GM19035 (cell line): Measurements from ENCODE around the gene ASCC1.
"Not testable (repeated sequence)": the region's sequence is repeated elsewhere in the genome, so short reads cannot be mapped to it uniquely, and the experiment has no call there.

ENCODE experiments used
- ATAC-seq: cut with Tn5 transposase; IDR thresholded peaks from one replicate; pipeline ENCODE4 v1.9.1; 2021; ENCODE audit not compliant: unreplicated experiment

ASCC1 gene

GRCh38 chr10:72249176-72249862 is 33.2 kb upstream of the ASCC1 start:
- ATAC-seq = peak; percentile 11

GRCh38 chr10:72248468-72249151 is 32.5 kb upstream of the ASCC1 start:
- peak; percentile 84 for ATAC-seq

GRCh38 chr10:72245949-72246525 is 30.0 kb upstream of the ASCC1 start:
- no peak for ATAC-seq

DNA sequence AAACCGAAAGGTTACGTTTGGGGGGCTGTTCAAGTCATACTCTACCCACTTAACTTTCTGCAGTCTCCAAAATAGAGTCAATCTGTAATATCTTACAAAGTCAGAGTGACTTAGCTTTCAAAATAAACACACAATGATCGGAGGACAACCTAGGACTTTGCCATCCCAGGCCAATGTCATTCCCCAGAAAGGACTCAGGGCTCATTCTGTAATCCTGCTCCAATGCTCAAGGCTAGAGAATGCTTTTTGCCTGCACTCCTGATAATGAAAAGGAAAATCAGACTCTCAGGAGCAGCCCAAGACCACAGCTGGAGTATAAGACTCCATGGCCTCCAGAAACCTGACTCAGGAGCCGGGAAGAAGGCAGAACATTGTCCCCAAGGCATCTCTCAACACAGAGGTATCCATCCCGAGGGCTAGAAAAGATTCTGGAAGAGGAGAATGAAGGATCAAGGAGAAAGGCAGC is 28.5 kb upstream of the ASCC1 start:
- no peak for ATAC-seq

DNA sequence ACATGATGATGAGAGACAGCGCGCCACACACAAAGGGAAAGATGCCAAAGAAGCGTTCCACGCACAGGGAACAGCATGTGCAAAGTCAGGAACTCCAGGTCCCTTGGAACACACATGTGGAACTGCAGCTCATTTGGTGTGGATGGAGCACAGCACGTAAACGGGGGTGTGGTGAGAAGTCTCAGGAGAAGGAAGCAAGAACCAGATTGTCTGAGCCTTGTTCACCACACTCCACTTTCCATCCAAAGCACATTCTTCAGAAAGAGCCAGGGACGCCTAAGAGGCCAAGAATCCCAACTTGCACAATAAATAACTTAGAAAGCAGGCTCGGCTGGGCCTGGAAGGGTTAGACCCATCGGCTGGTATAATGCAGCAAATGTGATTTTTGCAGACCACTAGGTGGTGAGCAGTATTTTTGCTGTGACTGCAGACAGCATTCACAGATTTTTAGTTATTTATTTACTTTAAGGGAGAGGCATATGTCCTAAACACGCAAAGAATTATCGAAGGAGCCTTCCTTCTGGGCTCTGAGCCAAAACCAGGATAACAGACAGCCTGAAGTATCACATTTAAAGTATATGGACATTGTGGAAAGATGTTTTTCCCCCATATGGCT is 27.9 kb upstream of the ASCC1 start:
- ATAC-seq = no peak

- no peak for ATAC-seq
These were observed 26.6 kb upstream of the ASCC1 start for GRCh38 chr10:72242675-72243074.

DNA sequence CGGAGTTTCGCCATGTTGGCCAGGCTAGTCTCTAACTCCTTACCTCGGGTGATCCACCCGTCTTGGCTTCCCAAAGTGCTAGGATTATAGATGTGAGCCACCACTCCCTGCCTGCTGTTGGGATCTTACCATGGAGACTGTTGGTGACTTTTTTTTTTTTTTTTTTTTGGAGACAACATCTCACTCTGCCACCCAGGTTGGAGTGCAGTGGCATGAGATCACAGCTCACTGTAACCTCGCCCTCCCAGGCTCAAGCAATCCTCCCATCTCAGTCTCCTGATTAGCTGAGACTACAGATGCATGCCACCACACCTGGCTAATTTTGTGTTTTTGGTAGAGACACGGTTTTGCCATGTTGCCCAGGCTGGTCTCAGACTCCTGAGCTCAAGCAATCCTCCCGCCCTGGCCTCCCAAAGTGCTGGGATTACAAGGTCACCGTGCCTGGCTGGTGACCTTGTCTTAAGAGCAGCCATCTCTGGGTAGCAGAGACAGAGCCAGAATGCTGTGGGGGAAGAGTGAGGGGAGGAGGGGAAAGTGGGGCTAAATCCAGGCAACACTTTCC is 25.7 kb upstream of the ASCC1 start:
- no peak for ATAC-seq

GRCh38 chr10:72240371-72240770 is 24.3 kb upstream of the ASCC1 start:
- no peak for ATAC-seq

DNA sequence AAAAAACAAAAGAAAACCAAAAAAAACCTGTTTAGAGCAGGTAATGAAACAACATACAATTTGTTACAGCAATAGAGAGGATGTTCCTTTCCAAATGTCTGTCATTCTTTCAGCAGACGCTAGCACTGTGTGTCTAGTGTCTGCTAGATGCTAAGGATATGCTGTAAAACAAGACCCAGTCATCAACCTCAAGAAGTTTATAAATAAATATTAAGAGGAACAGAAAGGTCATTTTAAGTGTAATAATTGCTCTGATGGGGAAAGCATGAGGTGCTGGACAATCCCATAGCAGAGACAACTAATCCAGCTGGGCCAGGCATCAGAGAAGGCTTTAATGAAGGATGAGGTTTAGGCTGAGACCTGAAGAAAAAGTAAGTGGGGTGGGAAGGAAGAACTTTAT is 23.3 kb upstream of the ASCC1 start:
- no peak for ATAC-seq

DNA sequence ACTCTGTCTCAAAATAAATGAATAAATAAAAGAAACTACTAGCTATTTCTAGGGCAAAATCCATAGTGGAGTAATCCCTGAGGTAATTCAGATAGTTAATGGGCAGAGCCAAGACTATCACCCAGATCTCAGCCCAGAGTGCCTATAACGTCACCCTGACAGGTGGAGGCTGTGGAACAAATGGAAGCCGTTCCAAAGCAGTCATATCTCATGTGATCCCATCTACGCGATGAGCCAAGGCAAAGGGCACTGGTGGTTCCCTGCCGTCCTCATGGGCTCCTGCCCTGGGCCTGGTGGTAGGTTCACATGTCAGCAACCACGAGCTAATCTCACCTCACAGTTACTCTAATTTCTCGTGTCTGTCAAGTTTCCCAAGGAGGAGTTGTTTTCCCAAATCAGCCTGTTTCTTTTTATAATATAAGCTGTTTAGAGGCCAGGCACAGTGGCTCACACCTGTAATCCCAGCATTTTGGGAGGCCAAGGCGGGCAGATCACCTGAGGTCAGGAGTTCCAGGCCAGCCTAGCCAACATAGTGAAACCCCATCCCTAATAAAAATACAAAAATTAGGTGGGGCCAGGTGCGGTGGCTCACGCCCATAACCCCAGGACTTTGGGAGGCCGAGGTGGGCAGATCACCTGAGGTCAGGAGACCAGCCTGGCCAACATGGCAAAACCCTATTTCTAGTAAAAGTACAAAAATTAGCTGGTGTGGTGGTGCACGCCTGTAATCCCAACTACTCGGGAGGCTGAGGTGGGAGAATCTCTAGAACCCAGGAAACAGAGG is 22.5 kb upstream of the ASCC1 start:
- no peak for ATAC-seq

- ATAC-seq = no peak
These were observed 19.6 kb upstream of the ASCC1 start for GRCh38 chr10:72235544-72236279.

DNA sequence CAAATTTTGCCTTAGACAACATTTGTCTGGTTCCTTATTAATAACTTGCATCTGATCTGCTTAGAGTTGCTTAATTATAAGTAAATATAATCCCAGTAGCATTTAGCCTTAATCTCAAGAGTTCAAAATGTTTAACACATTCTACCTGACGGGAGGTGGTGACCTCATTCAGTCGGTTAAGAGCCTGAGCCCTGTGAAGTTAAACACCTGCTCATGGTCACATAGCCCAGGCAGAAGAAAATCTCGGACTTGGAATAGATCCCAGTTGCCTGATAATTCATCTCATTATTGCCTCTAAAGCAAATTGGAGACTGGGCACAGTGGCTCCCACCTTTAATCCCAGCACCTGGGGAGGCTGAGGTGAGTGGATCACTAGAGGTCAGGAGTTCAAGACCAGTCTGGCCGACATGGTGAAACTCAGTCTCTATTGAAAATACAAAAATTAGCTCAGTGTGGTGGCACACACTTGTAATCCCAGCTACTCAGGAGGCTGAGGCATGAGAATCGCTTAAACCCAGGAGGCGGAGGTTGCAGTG is 18.6 kb upstream of the ASCC1 start:
- ATAC-seq = no peak

DNA sequence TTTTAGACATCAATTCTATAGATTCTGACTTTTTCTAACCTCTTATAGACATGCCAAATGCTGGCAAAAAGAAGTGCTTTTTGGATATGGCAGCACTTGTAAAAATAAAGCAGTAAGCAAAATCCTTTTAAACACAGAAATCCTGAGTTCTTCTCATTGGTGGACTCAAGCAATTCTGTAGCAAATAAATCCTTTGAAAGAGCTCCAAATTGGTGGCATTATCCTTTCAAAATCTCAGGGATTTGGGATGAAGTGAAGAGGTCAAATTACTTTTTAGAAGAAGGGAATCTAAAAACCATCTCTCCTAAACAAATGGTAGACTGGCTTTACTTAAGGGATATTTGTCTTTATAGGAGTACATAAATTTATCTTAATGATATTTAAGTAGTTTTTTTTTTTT is 17.5 kb upstream of the ASCC1 start:
- no peak for ATAC-seq

DNA sequence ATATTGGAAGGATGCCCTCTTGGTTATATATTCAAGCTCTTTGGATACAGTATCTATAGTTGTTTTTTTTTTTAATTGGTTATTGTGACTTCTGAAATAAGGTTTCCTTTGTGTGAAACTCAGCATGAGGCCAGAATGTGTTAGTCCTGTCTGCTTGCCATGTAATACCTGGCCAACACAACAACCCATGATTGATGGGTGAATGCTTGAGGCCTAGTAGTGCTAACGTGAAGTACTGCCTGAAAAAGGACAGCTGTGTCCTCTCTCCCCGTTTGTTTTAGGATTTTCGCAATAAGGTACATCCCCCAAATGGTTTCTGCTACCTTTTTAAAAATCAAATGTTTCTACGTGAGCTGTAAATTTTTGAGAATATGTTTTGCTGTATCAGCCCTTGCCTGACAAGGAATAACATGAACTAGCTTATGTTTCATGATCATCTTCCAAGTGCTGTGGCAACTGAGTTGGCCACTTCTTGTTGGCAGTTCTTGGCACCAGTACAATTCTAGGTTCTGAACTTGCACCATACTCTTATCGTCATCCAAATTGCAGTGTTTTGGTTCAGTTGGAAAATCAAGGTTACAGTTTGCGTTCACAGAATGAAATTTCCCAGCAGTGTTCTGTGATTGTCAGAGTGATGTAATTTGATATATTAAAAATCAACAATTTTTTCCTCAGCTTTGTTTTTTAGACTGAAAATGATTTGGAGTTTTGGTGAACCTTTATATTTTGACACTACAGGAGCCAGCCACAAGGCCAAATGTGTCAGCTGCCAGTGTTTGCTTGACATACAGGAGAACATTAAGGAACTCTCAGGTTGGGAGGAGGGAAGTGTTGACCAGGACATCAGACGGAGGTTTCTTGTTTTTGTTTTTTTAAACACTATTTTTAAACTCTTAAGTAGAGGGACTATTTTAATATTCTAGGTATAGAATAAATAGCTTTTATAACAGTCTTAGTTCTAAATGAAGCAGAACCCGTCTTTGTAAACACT is 13.5 kb upstream of the ASCC1 start:
- no peak for ATAC-seq

DNA sequence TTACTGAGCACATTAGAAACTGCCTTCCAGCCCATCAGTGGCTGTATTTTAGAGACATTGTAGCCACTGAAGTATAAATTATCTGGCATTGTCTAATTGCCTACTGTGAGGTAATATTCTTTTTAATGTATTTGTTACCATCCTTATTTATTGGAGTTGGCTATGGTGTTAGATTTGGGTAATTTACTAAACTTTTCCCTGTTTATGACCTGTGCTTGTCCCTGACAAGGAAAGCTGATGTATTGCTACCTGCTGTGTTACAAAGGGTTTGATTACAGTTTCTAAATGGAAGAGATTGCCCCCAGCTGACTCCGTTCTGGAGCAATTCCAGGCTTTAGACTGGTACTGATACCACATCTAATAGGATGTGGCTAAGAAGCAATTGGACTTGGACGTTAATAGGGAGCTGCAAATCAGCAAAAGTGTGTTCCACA is 12.3 kb upstream of the ASCC1 start:
- no peak for ATAC-seq

DNA sequence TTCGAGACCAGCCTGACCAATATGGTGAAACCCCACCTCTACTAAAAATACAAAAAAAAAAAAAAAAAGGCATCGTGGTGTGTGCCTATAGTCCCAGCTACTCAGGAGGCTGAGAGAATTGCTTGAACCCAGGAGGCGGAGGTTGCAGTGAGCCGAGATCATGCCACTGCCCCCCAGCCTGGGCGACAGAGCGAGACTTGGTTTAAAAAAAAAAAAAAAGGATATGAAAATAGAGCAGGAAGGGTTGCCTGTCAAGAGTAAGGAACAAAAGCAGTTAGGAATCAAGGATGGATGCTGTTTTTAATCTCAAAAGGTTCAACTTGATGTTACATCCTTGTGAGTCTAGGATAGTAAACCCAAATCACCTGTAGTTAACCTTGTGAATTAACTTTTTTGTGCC is 11.8 kb upstream of the ASCC1 start:
- no peak for ATAC-seq

GRCh38 chr10:72226418-72227027 is 10.4 kb upstream of the ASCC1 start:
- no peak for ATAC-seq

- not testable (repeated sequence) for ATAC-seq
These were observed 8.1 kb upstream of the ASCC1 start for GRCh38 chr10:72224191-72224590.
